GM21529 (cell line): ENCODE data around the gene CSTB.
A peak's percentile ranks its signal among the peaks of the same experiment; 100 is the strongest.

Experiments used
- ATAC-seq: cut with Tn5 transposase; IDR thresholded peaks from one replicate; pipeline ENCODE4 v1.9.1; 2021; ENCODE audit not compliant: unreplicated experiment

Gene CSTB

DNA sequence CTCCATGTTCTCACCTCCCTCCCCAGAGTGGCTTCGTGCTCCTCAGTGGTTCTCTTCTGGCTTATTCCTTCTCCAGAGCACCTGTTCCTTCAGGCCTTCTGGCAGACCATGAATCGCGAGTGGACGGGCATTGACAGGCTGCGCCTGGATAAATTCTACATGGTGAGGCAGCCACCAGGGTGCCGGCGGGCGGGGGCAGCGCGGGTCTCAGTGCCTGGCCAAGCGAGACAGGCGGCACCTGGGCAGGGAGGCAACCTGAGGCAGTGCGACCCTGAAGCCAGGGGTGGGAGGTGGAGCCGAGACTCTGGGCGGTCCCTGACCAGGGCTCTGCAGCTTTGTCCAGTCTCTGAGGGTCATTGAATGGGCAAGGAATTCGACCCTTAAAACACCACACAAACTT is 17.1 kb upstream of the CSTB start:
- ATAC-seq: no peak

DNA sequence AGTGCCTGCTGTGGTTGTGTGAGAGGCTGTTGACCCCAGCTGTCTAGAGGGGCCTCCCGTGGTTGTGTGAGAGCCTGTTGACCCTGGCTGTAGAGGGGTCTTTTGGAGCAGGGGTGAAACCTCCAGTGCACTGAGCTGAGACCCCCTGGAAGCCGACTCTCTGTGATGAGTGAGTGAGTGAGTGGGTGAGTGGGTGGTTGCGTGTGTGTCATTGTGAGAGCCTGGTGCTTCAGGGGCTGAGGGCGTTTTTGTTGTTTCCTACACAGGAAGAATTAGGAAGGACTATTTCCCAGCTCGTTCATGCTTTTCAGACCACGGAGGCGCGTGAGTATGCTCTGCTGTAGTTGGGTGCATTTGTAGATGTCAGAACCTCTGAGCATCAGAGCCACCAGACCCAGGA is 16.3 kb upstream of the CSTB start:
- ATAC-seq: no peak

DNA sequence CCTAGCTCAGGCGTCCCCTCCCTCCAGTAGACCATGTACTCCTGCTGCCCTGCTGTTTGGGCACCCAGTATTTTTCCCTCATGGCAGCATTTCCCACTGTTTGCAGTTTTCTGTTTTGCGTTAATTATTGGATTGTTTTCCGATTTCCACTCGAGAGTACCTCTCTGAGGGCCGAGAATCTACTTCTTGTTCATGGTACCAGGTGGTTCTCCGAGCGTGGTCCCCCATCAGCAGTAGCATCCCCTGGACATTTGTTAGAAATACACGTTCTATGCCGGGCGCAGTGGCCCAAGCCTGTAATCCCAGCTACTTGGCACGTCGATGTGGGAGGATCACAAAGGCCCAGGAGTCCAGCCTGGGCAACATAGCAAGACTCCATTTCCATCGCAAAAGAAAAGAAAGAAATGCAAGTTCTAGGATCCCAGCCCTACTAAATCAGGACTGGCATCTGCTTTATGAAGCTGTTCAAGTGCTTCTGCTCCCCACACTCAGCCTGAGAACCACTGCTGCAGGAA is 14.0 kb upstream of the CSTB start:
- no peak for ATAC-seq

DNA sequence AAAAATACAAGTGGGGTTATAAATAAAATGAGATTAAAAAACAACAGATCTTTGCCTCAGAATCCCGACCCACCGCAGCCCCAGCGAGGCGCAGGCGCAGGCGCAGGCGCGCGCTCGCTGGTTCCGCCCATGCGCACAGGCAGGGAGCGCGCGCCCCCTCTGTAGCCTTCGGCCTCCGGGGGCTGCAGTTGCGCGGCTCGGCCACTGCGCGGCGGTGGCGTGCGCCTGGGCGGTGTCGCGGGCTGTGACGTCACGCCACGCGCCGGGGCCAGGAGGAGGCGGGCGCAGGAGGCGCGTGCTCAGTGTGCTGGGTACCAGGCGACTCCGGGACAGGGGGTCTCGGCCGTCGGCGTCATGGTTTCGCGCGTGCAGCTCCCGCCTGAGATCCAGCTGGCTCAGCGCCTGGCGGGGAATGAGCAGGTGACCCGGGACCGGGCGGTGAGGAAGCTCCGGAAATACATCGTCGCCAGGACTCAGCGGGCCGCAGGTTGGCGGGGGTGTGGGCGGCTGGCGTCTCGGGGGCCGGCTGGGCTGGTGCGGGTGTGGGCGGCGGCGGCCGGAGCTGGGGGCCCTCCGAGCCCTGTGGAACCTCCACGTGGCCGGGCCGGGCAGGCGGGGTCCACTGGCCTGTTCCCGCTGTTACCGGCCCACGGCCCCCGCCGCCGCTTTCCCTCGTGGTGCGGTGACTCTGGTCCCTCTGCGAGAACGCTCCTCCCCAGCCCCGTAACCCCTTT is 13.3 kb upstream of the CSTB start, which contains the start of gene RRP1:
Gene RRP1, plus strand, starts transcription at position 302 of the 734 bp plus-strand sequence. Its CDS starts 53 bp downstream, at position 355.
- ATAC-seq: peak; percentile 73

- no peak for ATAC-seq
These were observed 10.8 kb upstream of the CSTB start for GRCh38 chr21:43786807-43787440.

GRCh38 chr21:43786300-43786806 is 10.2 kb upstream of the CSTB start:
- no peak for ATAC-seq

- ATAC-seq: no peak
These were observed 9.0 kb upstream of the CSTB start for GRCh38 chr21:43785134-43785533.

DNA sequence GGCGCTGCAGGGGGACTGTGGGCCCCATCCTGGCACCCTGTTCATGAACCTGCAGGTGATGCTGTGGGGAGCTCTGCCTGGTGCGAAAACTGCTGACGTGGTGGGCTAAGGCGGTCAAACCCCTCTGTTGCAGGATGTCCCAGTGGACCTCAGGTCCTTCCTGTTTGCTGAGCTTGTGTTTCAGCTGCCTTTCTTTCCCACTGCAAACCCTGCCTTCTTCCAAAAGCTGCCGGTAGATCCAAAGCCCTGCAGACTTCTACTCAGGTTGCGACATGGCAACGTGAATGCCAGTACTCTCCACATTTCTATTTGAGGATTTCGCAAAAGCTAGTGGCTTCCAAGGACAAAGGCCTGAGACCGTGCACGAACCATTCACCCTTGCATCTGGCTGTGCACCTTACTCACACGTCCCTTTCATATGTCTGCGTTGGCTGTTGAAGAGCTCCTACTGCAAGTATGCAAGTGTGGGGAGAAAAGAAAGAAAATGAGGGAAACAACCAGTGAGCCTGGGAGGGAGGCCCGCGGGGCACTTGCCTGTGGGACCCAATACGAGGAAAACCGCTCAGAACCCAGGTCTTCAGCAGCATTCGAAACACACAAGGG is 7.1 kb upstream of the CSTB start:
- ATAC-seq: no peak

DNA sequence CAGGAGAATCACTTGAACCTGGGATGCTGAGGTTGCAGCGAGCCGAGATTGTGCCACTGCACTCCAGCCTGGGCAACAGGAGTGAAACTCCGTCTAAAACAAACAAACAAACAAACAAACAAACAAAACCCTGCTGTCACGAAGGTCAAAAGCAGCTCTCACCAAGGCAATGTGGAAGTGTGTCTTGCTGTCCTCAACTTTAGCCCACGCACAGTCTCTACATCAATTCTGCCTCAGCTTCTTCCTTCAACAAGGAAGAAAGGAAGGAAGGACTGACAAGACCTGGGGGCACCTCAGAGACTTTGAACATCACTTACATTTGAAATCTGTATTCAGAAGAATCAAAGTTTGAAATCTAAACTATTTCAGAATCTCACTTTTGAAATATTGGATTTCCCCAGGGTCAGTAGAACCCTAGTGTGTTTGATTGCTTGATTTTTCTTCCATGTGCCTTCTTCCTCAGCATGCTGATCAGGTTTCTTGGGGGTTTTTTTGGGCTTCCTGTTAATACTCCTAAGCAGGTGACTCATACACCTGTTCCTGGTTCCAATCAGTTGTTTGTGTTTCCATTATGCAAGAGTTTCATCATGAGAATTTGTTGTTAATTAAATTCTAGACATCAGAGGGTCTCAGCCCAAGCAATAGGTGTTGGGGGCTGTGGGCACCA is 6.5 kb upstream of the CSTB start:
- no peak for ATAC-seq

DNA sequence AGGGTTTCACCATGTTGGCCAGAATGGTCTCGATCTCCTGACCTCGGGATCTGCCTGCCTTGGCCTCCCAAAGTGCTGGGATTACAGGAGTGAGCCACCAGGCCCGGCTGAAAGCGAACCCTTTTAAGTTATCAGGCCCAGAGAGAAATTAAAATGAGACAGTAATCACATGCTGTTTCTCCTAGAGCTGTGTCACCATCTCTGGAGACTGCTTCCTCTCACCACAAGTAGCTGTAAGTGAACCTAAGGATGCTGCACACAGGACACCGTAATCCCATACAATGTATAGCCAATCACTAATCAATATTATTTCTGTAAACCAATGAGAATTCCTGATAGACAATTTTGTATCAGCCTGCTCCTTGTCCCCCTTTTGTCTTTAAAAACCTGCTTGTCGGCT is 5.7 kb upstream of the CSTB start:
- no peak for ATAC-seq

GRCh38 chr21:43779660-43780059 is 3.6 kb upstream of the CSTB start:
- ATAC-seq: no peak

DNA sequence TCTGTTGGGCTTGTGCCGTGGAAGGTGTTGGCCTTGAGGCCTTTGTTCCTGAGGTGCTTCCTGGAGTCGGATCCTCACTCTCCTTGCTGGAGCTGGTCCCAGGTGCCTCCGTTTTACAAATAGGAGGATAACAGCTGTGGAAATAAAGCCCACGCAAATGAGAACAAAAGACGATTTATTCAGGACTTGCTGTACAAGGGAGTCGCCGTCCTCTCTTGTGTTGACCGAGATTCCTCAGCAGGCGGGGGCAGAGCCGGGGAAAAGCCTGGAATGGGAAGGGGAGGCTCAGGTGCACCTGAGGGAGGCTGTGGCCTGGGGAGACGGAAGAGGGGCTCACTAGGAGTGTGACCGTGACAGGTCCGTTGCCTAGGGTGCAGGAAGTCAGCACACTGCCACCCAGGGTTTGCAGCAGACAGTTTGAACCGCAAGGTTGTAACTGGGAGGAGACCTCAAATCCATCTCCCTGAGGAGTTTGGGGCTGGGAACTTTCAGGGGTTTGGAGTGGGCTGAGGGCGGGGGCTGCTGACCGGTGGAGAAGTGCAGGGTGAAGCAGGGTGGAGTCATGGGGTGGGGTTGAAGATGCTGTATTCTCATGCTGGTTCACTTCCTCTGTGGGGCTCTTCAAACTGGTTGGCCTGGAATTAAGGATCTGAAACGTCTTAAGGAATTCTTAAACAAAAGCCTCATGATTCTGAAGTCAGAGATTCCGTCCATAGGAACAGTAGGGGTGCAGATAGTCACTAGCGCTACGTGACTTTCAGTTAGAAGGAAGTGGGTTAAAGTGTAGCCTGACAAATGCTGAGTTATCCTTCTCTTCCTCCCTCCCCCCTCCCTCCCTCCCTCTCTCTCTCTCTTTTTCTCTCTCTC is 2.6 kb upstream of the CSTB start:
- no peak for ATAC-seq

GRCh38 chr21:43777953-43778352 is 1.8 kb upstream of the CSTB start:
- no peak for ATAC-seq

GRCh38 chr21:43775190-43775589 is 918 bp downstream of the CSTB start:
- ATAC-seq: no peak

GRCh38 chr21:43774163-43774562 is 1.9 kb downstream of the CSTB start:
- no peak for ATAC-seq

GRCh38 chr21:43772425-43772821 is 3.7 kb downstream of the CSTB start:
- ATAC-seq: no peak

- no peak for ATAC-seq
These were observed 4.2 kb downstream of the CSTB start for GRCh38 chr21:43771698-43772424.

DNA sequence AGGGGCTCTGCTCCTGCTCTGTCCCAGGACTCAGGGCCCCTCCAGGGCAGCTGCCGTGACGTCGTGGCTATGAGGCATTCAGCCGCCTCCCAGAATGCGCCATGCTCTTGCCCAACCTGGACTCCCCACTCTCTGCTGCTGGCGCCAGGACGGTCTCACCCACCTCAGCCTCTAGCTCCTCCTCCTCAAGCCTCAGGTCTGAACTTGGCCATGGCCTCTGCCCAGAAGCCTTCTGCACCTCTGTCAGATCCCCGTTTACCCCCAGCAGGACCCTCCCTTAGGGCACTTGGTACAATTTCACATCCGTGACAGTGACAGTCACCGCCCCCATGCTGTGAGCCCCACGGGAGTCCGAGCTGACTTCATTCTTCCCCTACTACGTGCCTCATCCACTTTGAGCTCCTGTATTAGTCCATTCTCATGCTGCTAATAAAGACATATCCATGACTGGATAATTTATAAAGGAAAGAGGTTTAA is 4.9 kb downstream of the CSTB start:
- ATAC-seq: no peak

DNA sequence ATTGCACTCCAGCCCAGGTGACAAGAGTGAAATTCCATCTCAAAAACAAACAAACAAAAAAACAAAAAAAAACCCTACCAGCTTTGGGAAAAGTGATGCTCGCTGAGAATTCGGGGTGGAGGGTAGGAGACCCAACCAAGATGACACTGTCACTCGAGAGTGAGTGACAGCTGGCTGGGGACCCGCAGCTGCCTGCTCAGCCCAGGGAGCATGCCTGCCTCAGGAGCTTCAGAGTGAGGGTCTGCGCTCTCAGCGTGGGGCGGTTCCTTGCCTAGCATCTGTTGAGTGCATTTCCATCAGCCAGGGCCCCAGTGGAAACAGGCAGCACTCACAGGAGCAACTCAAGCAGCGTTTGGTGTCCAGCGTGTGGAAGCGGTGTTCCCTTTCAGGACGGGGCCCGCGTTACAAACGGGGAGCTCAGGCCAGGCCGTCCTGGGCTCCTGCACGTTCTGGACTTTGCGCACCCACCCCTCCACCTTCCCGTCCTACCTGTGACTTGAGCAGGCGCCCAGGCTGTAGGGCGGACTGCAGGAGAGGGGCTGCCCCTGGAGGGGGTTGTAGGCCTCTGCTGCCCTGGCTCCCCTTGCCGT is 5.9 kb downstream of the CSTB start:
- no peak for ATAC-seq
